Activated T-cell treated with anti-CD3 and anti-CD28 coated beads, Interleukin-2, amount 50 U/mL, for 4 hours (primary cell): ENCODE measurements around the gene TIAM1. TPM values are rescaled to one million over a fixed set of nuclear protein-coding genes. Genes with fewer than 3 reads are reported as not detected.

Experiments used
- ATAC-seq, 2 donors: fragments of 200-7000 bp; cut with Tn5 transposase; one replicate each; pipeline ENCODE4 v1.10.0; 2021
- DNase-seq: peaks from one replicate; pipeline ENCODE4 v3.0.0-alpha.2; 2020
- H3K27me3 Mint-ChIP-seq: one replicate; pipeline ENCODE4 v1.8.0; 2021; ENCODE audit warnings: low read depth, mixed read lengths
- H3K36me3 Mint-ChIP-seq: one replicate; pipeline ENCODE4 v1.8.0; 2022; ENCODE audit warnings: mixed read lengths; ENCODE audit not compliant: insufficient read depth
- H3K4me1 Mint-ChIP-seq: one replicate; pipeline ENCODE4 v1.8.0; 2021; ENCODE audit warnings: low read depth, mixed read lengths
- H3K4me3 Mint-ChIP-seq: one replicate; pipeline ENCODE4 v1.8.0; 2021; ENCODE audit warnings: mild to moderate bottlenecking, moderate library complexity, mixed read lengths
- H3K9me3 Mint-ChIP-seq: one replicate; pipeline ENCODE4 v1.8.0; 2021; ENCODE audit warnings: mixed read lengths
- total RNA-seq, 3 donors: library from RNA; stranded (reverse); gene quantifications; one replicate each; pipeline ENCODE4 v1.2.1, GENCODE V29; 2021

Gene TIAM1
- total RNA-seq, 3 donors from 2014 or later = 103 to 133 (median 132) TPM

GRCh38 chr21:31128234-31128633, 215.8 kb downstream of the TIAM1 start:
- Mint-ChIP-seq H3K4me1 (peaks cover 35% of the 10 kb centered on the region), H3K36me3 (peaks cover 51% of the 10 kb centered on the region), H3K9me3 (no peaks in the 10 kb centered on the region), H3K4me3 (no peak overlapping the region), H3K27me3 (no peaks in the 10 kb centered on the region)
- DNase-seq = no peak
- no peak for ATAC-seq

- peaks cover 1% of the 10 kb centered on the region for H3K4me1 Mint-ChIP-seq
- ATAC-seq (no peak), DNase-seq (no peak)
- no peaks in the 10 kb centered on the region for H3K9me3 Mint-ChIP-seq
- no peak overlapping the region for H3K4me3 Mint-ChIP-seq
- H3K36me3 Mint-ChIP-seq = peaks cover 43% of the 10 kb centered on the region
- H3K27me3 Mint-ChIP-seq = no peaks in the 10 kb centered on the region
Observed at GRCh38 chr21:31124010-31124409, 220.1 kb downstream of the TIAM1 start.

- DNase-seq (no peak), ATAC-seq (no peak)
- Mint-ChIP-seq H3K9me3 (no peaks in the 10 kb centered on the region), H3K4me3 (no peak overlapping the region), H3K4me1 (peaks cover 12% of the 10 kb centered on the region), H3K27me3 (no peaks in the 10 kb centered on the region), H3K36me3 (peaks cover 33% of the 10 kb centered on the region)
Observed at GRCh38 chr21:31119199-31119598, 224.9 kb downstream of the TIAM1 start.

GRCh38 chr21:31117128-31117916, 226.7 kb downstream of the TIAM1 start:
- H3K4me3 Mint-ChIP-seq = no peak overlapping the region
- H3K9me3 Mint-ChIP-seq = no peaks in the 10 kb centered on the region
- ATAC-seq (peak; percentile 27 to 84), DNase-seq (no peak)
- H3K27me3 Mint-ChIP-seq = no peaks in the 10 kb centered on the region
- H3K36me3 Mint-ChIP-seq = peaks cover 29% of the 10 kb centered on the region
- H3K4me1 Mint-ChIP-seq = peaks cover 12% of the 10 kb centered on the region

- peaks cover 12% of the 10 kb centered on the region for H3K4me1 Mint-ChIP-seq
- H3K9me3 Mint-ChIP-seq = no peaks in the 10 kb centered on the region
- H3K36me3 Mint-ChIP-seq = peaks cover 18% of the 10 kb centered on the region
- H3K27me3 Mint-ChIP-seq = no peaks in the 10 kb centered on the region
- DNase-seq (no peak), ATAC-seq (no peak)
- no peak overlapping the region for H3K4me3 Mint-ChIP-seq
Observed at GRCh38 chr21:31115249-31115648, 228.8 kb downstream of the TIAM1 start.

GRCh38 chr21:31111093-31111492, 233.0 kb downstream of the TIAM1 start:
- Mint-ChIP-seq H3K4me3 (no peak overlapping the region), H3K36me3 (no peaks in the 10 kb centered on the region), H3K4me1 (peaks cover 3% of the 10 kb centered on the region), H3K27me3 (no peaks in the 10 kb centered on the region), H3K9me3 (no peaks in the 10 kb centered on the region)
- DNase-seq (no peak), ATAC-seq (no peak)

GRCh38 chr21:31110430-31110829, 233.6 kb downstream of the TIAM1 start:
- Mint-ChIP-seq H3K4me1 (peaks cover 3% of the 10 kb centered on the region), H3K27me3 (no peaks in the 10 kb centered on the region), H3K4me3 (no peak overlapping the region), H3K36me3 (no peaks in the 10 kb centered on the region), H3K9me3 (no peaks in the 10 kb centered on the region)
- DNase-seq (no peak), ATAC-seq (no peak)

- Mint-ChIP-seq H3K4me1 (peaks cover 19% of the 10 kb centered on the region), H3K4me3 (no peak overlapping the region), H3K9me3 (no peaks in the 10 kb centered on the region), H3K27me3 (no peaks in the 10 kb centered on the region), H3K36me3 (peaks cover 10% of the 10 kb centered on the region)
- DNase-seq (no peak), ATAC-seq (no peak)
Observed at GRCh38 chr21:31107871-31108270, 236.2 kb downstream of the TIAM1 start.

- H3K36me3 Mint-ChIP-seq = peaks cover 10% of the 10 kb centered on the region
- peaks cover 24% of the 10 kb centered on the region for H3K4me1 Mint-ChIP-seq
- DNase-seq (no peak), ATAC-seq (no peak)
- H3K4me3 Mint-ChIP-seq = no peak overlapping the region
- H3K9me3 Mint-ChIP-seq = no peaks in the 10 kb centered on the region
- H3K27me3 Mint-ChIP-seq = no peaks in the 10 kb centered on the region
Observed at GRCh38 chr21:31107176-31107785, 236.8 kb downstream of the TIAM1 start.

GRCh38 chr21:31103571-31104265, 240.3 kb downstream of the TIAM1 start:
- Mint-ChIP-seq H3K36me3 (peaks cover 10% of the 10 kb centered on the region), H3K9me3 (no peaks in the 10 kb centered on the region), H3K4me1 (peaks cover 28% of the 10 kb centered on the region), H3K27me3 (no peaks in the 10 kb centered on the region), H3K4me3 (no peak overlapping the region)
- DNase-seq (no peak), ATAC-seq (no peak)

GRCh38 chr21:31103163-31103562, 240.9 kb downstream of the TIAM1 start:
- Mint-ChIP-seq H3K4me1 (peaks cover 32% of the 10 kb centered on the region), H3K9me3 (no peaks in the 10 kb centered on the region), H3K36me3 (peaks cover 10% of the 10 kb centered on the region), H3K4me3 (no peak overlapping the region), H3K27me3 (peaks cover 1% of the 10 kb centered on the region)
- DNase-seq (no peak), ATAC-seq (no peak)

- no peak for ATAC-seq
- no peak for DNase-seq
Observed at GRCh38 chr21:31099122-31099521, 244.9 kb downstream of the TIAM1 start.

GRCh38 chr21:31098576-31099005, 245.5 kb downstream of the TIAM1 start:
- Mint-ChIP-seq H3K9me3 (peaks cover 6% of the 10 kb centered on the region), H3K27me3 (peaks cover 5% of the 10 kb centered on the region), H3K36me3 (no peaks in the 10 kb centered on the region), H3K4me1 (peaks cover 24% of the 10 kb centered on the region), H3K4me3 (peak overlapping the region; percentile 26)
- DNase-seq (peak; percentile 70), ATAC-seq (peak; percentile 87 to 89)

More at GRCh38 chr21:31099122-31099521, 244.9 kb downstream of the TIAM1 start:
- peaks cover 29% of the 10 kb centered on the region for H3K4me1 Mint-ChIP-seq
- H3K4me3 Mint-ChIP-seq = no peak overlapping the region
- peaks cover 6% of the 10 kb centered on the region for H3K9me3 Mint-ChIP-seq
- peaks cover under 1% of the 10 kb centered on the region for H3K36me3 Mint-ChIP-seq
- peaks cover 1% of the 10 kb centered on the region for H3K27me3 Mint-ChIP-seq

GRCh38 chr21:31092832-31093625, 251.0 kb downstream of the TIAM1 start:
- Mint-ChIP-seq H3K36me3 (no peaks in the 10 kb centered on the region), H3K9me3 (peaks cover 6% of the 10 kb centered on the region), H3K4me1 (no peaks in the 10 kb centered on the region), H3K4me3 (no peak overlapping the region), H3K27me3 (peaks cover 7% of the 10 kb centered on the region)
- ATAC-seq (no peak), DNase-seq (no peak)
